B cell (primary cell): Measurements from ENCODE around the gene BHLHA15. TPM values are rescaled to one million over a fixed set of nuclear protein-coding genes. Genes with fewer than 3 reads are reported as not detected.

Experiments
- ATAC-seq: fragments of 200-7000 bp; cut with Tn5 transposase; one replicate; pipeline ENCODE4 v1.10.0; 2021; ENCODE audit warnings: low read depth, mild to moderate bottlenecking, moderate number of reproducible peaks, moderate library complexity
- CTCF ChIA-PET: fragments of 350-600 bp; sonication (Branson Sonifier 250); formaldehyde crosslinking; loops from one replicate; lab custom pipeline; 2021; ENCODE audit warnings: antibody characterized with exemption, inconsistent platforms; lab: Charles Lee
- POLR2A ChIA-PET: fragments of 350-600 bp; sonication (Branson Sonifier 250); formaldehyde crosslinking; loops from one replicate; lab custom pipeline; 2021; ENCODE audit warnings: antibody characterized with exemption; lab: Charles Lee
- DNase-seq: peaks from one replicate; pipeline ENCODE4 v3.0.0; 2013
- H2AFZ ChIP-seq: 2 replicates; pipeline ENCODE4 v1.6.1; 2012; ENCODE audit warnings: mild to moderate bottlenecking, low read depth, low read length; ENCODE audit not compliant: insufficient read depth, poor library complexity, severe bottlenecking
- H3K27ac ChIP-seq, 2 donors: 1 replicate in 1 of 2; 2 replicates in 1 of 2; pipeline ENCODE4 v1.5.1; 2012 to 2013; ENCODE audit warnings: low read length in 2 of 2, mild to moderate bottlenecking in 2 of 2, moderate library complexity in 1 of 2
- H3K27me3 ChIP-seq, 4 experiments: fragments of 200-600 bp in 1 of 4; sonication (generic) in 1 of 4; replicated peaks in 1 of 4; 1 replicate in 2 of 4; 2 replicates in 2 of 4; pipeline versions ENCODE4 v1.6.1 to v1.7.0; 2013 to 2016; ENCODE audit warnings: low read length in 3 of 4, mild to moderate bottlenecking in 2 of 4, mixed read lengths in 1 of 4, moderate library complexity in 1 of 4; ENCODE audit not compliant: insufficient read depth in 4 of 4, control insufficient read depth in 3 of 4; ENCODE audit errors: control extremely low read depth in 1 of 4
- H3K36me3 ChIP-seq, 2 experiments: replicated peaks in 1 of 2; 1 replicate in 1 of 2; 2 replicates in 1 of 2; pipeline versions ENCODE4 v1.6.1 to v1.7.1; 2013; ENCODE audit warnings: low read length in 1 of 2; ENCODE audit not compliant: insufficient read depth in 2 of 2, control insufficient read depth in 1 of 2; ENCODE audit errors: control extremely low read depth in 1 of 2, extremely low read depth in 1 of 2
- H3K4me1 ChIP-seq, 2 donors: fragments of 200-600 bp in 1 of 2; sonication (generic) in 1 of 2; 1 replicate in 1 of 2; 2 replicates in 1 of 2; pipeline versions ENCODE4 v1.5.1 to v1.6.1; 2013 to 2017; ENCODE audit warnings: low read length in 2 of 2; ENCODE audit not compliant: control insufficient read depth in 2 of 2, insufficient read depth in 2 of 2
- H3K4me2 ChIP-seq: replicated peaks from 2 replicates; pipeline ENCODE3; 2012; ENCODE audit warnings: mild to moderate bottlenecking, low read depth, low read length; ENCODE audit not compliant: poor library complexity, severe bottlenecking
- H3K4me3 ChIP-seq, 5 experiments: fragments of 200-600 bp in 1 of 5; sonication (generic) in 1 of 5; 1 replicate in 3 of 5; 2 replicates in 2 of 5; pipeline versions ENCODE4 v1.5.1 to v1.7.0; 2011 to 2016; ENCODE audit warnings: low read length in 4 of 5, mild to moderate bottlenecking in 4 of 5, low read depth in 2 of 5, control low read depth in 1 of 5, moderate library complexity in 1 of 5; ENCODE audit not compliant: insufficient read depth in 1 of 5; ENCODE audit errors: control extremely low read depth in 1 of 5, extremely low read depth in 1 of 5
- H3K79me2 ChIP-seq: fragments of 200-600 bp; sonication (generic); one replicate; pipeline ENCODE4 v1.6.0; 2016; ENCODE audit warnings: low read length; ENCODE audit not compliant: control insufficient read depth, insufficient read depth
- H3K9ac ChIP-seq: fragments of 200-600 bp; sonication (generic); 2 replicates; pipeline ENCODE4 v1.6.1; 2017; ENCODE audit warnings: mild to moderate bottlenecking, low read length, moderate library complexity
- H3K9me3 ChIP-seq, 3 donors: one replicate each; pipeline versions ENCODE4 v1.6.1 to v1.7.1; 2013; ENCODE audit warnings: low read length in 2 of 3; ENCODE audit not compliant: control insufficient read depth in 2 of 3, insufficient read depth in 1 of 3; ENCODE audit errors: control extremely low read depth in 1 of 3
- H4K20me1 ChIP-seq: 2 replicates; pipeline ENCODE4 v1.6.0; 2012; ENCODE audit warnings: mild to moderate bottlenecking, low read length; ENCODE audit not compliant: insufficient read depth, control insufficient read depth, poor library complexity, severe bottlenecking
- H3K27ac Mint-ChIP-seq: one replicate; pipeline ENCODE4 v1.8.0; 2021; ENCODE audit warnings: mixed read lengths
- H3K27me3 Mint-ChIP-seq: one replicate; pipeline ENCODE4 v1.8.0; 2021; ENCODE audit warnings: mixed read lengths
- H3K4me1 Mint-ChIP-seq: one replicate; pipeline ENCODE4 v1.8.0; 2021; ENCODE audit warnings: mixed read lengths
- H3K4me3 Mint-ChIP-seq: one replicate; pipeline ENCODE4 v1.8.0; 2021; ENCODE audit warnings: mixed read lengths
- H3K9me3 Mint-ChIP-seq: one replicate; pipeline ENCODE4 v1.8.0; 2022; ENCODE audit warnings: mixed read lengths; ENCODE audit not compliant: insufficient read depth
- EZH2 ChIP-seq: IDR thresholded peaks from 2 replicates; pipeline ENCODE4 v1.6.1; 2012; ENCODE audit warnings: borderline replicate concordance, low read depth, mild to moderate bottlenecking, moderate library complexity, low read length; ENCODE audit not compliant: insufficient read depth, poor library complexity, severe bottlenecking
- WGBS: methylation state at CpG from one replicate; pipeline ENCODE4 v1.1.5; 2013; ENCODE audit warnings: missing lambda C conversion rate; ENCODE audit not compliant: insufficient coverage; 5-methylcytosine and 5-hydroxymethylcytosine counted together
- intact Hi-C: fragments of 100-400 bp; cut with micrococcal nuclease; formaldehyde crosslinking; loops from one replicate; pipeline ENCODE4 v1.10.0; 2022
- polyA plus RNA-seq: library from polyadenylated mRNA; depleted of rRNA; stranded (reverse); fragments of >200 nt; gene quantifications from 2 replicates; pipeline ENCODE4 v1.2.3, GENCODE V29; 2012
- total RNA-seq, 2 donors: library from RNA; stranded (reverse); fragments of 120-200 nt in 1 of 2; gene quantifications; 1 replicate in 1 of 2; 2 replicates in 1 of 2; pipeline versions ENCODE4 v1.2.3 to v1.2.4, GENCODE V29; 2013 to 2022
- TF ChIP-seq, protein P1 (sequence below): fragments of 200-600 bp; IDR thresholded peaks from one replicate; pipeline ENCODE4 v1.8.0; 2022; ENCODE audit warnings: antibody characterized with exemption, mild to moderate bottlenecking

Gene BHLHA15
- total and polyA plus RNA-seq, 2 donors (not counting 1 experiment from before 2014, with no cell fraction given), result 0.74 to 2.2 TPM

DNA sequence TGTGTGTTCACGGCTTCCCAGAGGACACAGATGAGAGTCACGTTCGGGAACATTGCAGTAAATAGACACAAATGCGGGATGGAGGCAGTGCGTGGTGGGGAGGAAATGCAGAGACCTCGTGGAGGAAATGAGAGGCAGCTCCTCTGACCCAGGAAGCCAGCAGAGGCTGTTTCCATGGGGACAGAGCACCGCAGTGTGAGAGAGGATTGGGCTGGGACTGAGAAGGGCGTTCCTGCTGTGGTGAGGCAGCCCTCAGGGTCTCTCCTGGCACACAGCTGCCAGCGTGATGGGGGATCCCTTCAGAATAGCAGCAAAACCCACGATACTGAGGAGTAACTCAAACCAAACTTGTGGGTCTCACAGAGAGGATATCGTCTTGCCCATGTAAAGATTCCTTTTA, 21.7 kb upstream of the BHLHA15 start:
- TF ChIP-seq EZH2, result no peak
- TF ChIP-seq, protein P1, sequence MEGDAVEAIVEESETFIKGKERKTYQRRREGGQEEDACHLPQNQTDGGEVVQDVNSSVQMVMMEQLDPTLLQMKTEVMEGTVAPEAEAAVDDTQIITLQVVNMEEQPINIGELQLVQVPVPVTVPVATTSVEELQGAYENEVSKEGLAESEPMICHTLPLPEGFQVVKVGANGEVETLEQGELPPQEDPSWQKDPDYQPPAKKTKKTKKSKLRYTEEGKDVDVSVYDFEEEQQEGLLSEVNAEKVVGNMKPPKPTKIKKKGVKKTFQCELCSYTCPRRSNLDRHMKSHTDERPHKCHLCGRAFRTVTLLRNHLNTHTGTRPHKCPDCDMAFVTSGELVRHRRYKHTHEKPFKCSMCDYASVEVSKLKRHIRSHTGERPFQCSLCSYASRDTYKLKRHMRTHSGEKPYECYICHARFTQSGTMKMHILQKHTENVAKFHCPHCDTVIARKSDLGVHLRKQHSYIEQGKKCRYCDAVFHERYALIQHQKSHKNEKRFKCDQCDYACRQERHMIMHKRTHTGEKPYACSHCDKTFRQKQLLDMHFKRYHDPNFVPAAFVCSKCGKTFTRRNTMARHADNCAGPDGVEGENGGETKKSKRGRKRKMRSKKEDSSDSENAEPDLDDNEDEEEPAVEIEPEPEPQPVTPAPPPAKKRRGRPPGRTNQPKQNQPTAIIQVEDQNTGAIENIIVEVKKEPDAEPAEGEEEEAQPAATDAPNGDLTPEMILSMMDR, result no peak
- no peak for DNase-seq
- Mint-ChIP-seq H3K27ac (no peak overlapping the region), H3K27me3 (no peaks in the 10 kb centered on the region), H3K9me3 (no peaks in the 10 kb centered on the region), H3K4me3 (no peak overlapping the region), H3K4me1 (peaks cover 15% of the 10 kb centered on the region)
- H3K27ac ChIP-seq, result no peak overlapping the region
- no peaks in the 10 kb centered on the region for H3K79me2 ChIP-seq
- ChIA-PET POLR2A (no interaction called here), CTCF (interaction anchor here (3.8 kb wide), 1 partner anchor 21 kb away, joined by 16 read pairs; no protein-coding TSS in a partner anchor)
- H3K9me3 ChIP-seq, result peaks cover 0 to 9% (median 0%) of the 10 kb centered on the region in 3 donors
- peaks cover 0 to 16% (median 5%) of the 10 kb centered on the region in 4 experiments for H3K27me3 ChIP-seq
- H3K4me1 ChIP-seq, result peaks cover 4% of the 10 kb centered on the region in 2 donors
- no peak overlapping the region for H3K4me3 ChIP-seq
- H3K36me3 ChIP-seq, result peaks cover 0 to 21% of the 10 kb centered on the region in 2 experiments
- no peak overlapping the region for H3K4me2 ChIP-seq
- no peak for ATAC-seq
- intact Hi-C loops, result no loop called here
- H2AFZ ChIP-seq, result no peak overlapping the region
- no peak overlapping the region for H3K9ac ChIP-seq
- WGBS, result 97% methylated on average over 8 of the region's 11 CpGs
- no peaks in the 10 kb centered on the region for H4K20me1 ChIP-seq

DNA sequence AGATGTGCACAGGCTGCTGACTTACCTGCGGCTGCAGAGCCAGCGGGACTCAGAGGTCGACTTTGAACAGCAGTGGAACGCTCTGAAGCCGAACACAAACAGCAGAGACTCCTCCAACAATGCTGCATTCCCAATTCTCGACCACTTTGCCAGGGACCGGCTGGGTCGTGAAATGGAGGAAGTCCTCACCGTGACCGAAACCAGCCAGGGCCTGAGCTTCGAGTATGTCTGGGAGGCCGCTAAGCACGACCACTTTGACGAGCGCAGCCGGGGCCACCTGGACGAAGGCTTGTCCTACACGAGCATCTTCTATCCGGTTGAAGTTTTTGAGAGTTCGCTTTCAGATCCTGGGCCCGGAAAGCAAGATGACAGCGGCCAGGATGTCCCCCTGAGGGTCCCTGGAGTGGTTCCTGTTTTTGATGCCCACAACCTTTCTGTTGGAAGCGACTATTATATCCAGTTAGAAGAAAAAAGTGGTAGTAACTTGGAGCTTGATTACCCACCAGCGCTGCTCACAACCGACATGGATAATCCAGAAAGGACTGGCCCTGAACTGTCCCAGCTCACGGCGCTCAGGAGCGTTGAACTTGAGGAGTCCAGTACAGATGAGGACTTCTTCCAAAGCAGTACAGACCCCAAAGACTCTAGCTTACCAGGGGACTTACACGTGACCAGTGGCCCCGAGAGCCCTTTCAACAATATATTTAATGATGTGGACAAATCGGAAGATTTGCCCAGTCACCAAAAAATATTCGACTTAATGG, 19.4 kb upstream of the BHLHA15 start:
- H3K36me3 ChIP-seq, result peaks cover 0 to 21% of the 10 kb centered on the region in 2 experiments

More for the DNA sequence above, 19.4 kb upstream of the BHLHA15 start:
- no peak overlapping the region for H3K4me3 ChIP-seq
- DNase-seq (no peak), ATAC-seq (no peak)
- TF ChIP-seq, protein P1, result no peak
- no peak for TF ChIP-seq EZH2
- H2AFZ ChIP-seq, result no peak overlapping the region
- no peak overlapping the region for H3K27ac ChIP-seq
- H3K9me3 ChIP-seq, result peaks cover 0 to 9% (median 0%) of the 10 kb centered on the region in 3 donors
- intact Hi-C loops, result no loop called here
- peaks cover 1 to 4% of the 10 kb centered on the region in 2 donors for H3K4me1 ChIP-seq
- Mint-ChIP-seq H3K9me3 (no peaks in the 10 kb centered on the region), H3K4me1 (peaks cover 11% of the 10 kb centered on the region), H3K4me3 (no peak overlapping the region), H3K27me3 (peaks cover 6% of the 10 kb centered on the region), H3K27ac (no peak overlapping the region)
- POLR2A ChIA-PET, result no interaction called here
- CTCF ChIA-PET, result interaction anchor here (1.0 kb wide), 1 partner anchor 23 kb away, joined by 3 read pairs; no protein-coding TSS in a partner anchor
- 98% methylated on average over 28 of the region's 32 CpGs for WGBS
- no peak overlapping the region for H3K4me2 ChIP-seq
- peaks cover 0 to 16% (median 5%) of the 10 kb centered on the region in 4 experiments for H3K27me3 ChIP-seq
- H4K20me1 ChIP-seq, result no peaks in the 10 kb centered on the region
- no peaks in the 10 kb centered on the region for H3K79me2 ChIP-seq
- no peak overlapping the region for H3K9ac ChIP-seq
